HFF-Myc (cell line): Measurements from ENCODE around the gene SRGAP3.
A peak's percentile ranks its signal among the peaks of the same experiment; 100 is the strongest.

Experiments
- DNase-seq: peaks from one replicate; pipeline ENCODE4 v3.0.0-alpha.2; 2011; ENCODE audit warnings: low read depth; ENCODE audit errors: extremely low read depth
- H3K4me3 ChIP-seq: replicated peaks from 2 replicates; pipeline ENCODE4 v1.5.1; 2011; ENCODE audit warnings: low read depth, mild to moderate bottlenecking, control low read depth, low read length
- TF ChIP-seq, protein P1 (sequence below): IDR thresholded peaks from 2 replicates; pipeline ENCODE4 v1.5.1; 2012; ENCODE audit warnings: mild to moderate bottlenecking, low read depth, low read length, control low read depth; ENCODE audit errors: missing control alignments

SRGAP3 gene

DNA sequence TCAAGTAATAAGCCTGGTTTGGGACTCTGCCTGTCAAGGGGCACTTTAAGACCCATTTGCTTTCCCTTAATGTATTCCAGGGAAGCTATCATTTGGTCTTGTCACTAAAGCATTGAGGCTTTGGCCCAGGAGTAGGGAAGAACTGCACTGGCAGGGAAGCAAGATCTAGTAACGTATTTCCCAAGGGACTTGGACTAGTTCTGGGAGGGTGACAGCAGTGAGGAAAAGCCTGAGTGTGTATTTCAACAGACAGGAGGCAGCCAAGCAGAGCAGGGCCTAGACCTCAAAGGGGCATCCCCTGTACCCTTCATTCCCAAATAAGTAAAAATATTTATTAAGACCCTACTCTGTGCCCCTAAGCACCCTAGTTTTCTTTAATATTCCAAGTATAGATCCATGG is 92.8 kb downstream of the SRGAP3 start:
- no peak for DNase-seq
- no peak overlapping the region for H3K4me3 ChIP-seq
- TF ChIP-seq, protein P1, sequence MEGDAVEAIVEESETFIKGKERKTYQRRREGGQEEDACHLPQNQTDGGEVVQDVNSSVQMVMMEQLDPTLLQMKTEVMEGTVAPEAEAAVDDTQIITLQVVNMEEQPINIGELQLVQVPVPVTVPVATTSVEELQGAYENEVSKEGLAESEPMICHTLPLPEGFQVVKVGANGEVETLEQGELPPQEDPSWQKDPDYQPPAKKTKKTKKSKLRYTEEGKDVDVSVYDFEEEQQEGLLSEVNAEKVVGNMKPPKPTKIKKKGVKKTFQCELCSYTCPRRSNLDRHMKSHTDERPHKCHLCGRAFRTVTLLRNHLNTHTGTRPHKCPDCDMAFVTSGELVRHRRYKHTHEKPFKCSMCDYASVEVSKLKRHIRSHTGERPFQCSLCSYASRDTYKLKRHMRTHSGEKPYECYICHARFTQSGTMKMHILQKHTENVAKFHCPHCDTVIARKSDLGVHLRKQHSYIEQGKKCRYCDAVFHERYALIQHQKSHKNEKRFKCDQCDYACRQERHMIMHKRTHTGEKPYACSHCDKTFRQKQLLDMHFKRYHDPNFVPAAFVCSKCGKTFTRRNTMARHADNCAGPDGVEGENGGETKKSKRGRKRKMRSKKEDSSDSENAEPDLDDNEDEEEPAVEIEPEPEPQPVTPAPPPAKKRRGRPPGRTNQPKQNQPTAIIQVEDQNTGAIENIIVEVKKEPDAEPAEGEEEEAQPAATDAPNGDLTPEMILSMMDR, result no peak

DNA sequence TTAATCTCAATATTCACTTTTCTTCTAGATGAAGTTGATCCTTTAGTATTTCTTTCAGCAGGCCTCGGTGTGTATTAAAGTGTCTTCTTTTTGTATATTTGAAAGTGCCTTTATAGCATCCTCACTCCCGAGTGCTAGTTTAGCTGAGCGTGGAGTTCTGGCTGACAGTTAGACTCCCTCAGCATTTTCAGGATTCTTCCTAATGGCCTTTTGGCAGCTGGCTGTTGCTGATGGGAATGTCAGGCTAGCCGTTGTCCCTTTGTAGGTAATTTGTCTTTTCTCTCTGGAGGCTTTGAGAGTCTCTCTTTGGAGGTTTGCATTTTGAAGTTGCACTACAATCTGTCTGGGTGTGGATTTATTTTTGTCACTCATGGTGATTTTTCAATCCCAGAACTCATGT is 94.4 kb downstream of the SRGAP3 start:
- no peak for DNase-seq
- TF ChIP-seq, protein P1, result no peak
- H3K4me3 ChIP-seq, result no peak overlapping the region

DNA sequence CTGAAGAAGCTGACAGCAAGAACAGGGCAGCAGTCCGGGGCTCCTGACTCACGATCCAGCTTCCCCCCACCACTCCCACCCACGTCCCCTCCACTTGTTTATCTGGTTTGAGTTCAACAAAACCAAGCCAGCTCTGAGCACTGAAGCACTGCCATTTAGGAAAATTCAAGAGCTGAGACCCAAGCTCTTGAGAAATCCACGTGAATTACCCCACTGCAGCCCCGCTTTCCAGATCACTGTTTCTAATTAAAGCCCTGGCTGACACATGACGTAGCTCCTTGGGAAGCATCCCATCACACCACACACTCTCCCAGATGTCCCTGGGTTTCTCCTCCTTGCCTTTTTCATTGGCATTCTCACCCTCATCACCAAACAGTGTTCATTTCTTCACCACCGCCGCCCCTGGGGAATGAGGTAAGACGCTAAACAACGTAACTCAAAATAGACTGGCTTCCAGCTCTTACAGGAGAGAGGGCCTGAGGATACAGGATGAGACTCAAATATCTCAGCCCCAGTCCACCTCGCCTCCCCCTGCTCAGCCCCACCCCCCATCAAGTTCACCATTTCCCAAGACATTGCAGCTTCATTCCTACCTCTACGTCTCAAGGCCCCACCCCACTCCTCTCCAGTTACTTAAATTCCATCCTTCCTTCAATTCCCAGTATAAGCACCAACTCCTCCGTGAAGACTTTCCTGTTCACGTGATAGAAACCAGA is 95.4 kb downstream of the SRGAP3 start:
- H3K4me3 ChIP-seq, result no peak overlapping the region
- peak; percentile 82 for DNase-seq
- TF ChIP-seq, protein P1, result no peak

DNA sequence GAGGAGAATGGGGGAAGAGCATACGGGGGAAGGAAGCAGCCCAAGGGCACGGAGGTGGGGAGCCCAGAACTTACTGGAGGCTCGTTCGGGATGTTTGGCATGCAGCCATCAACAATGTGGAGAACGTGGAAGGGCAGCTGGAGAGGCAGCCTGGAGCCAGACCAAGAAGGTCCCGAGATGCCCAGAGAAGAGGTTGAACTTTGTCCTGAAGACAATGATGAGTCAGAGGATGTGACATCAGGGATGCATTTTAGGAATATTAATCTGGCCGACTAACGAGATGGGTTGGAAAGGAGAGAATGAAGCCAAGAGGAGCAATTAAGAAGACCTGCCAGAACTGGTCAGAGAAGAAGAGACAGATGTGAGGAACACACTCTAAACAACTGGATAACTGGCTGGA is 98.2 kb downstream of the SRGAP3 start:
- TF ChIP-seq, protein P1, result no peak
- H3K4me3 ChIP-seq, result no peak overlapping the region
- peak; percentile 24 for DNase-seq

DNA sequence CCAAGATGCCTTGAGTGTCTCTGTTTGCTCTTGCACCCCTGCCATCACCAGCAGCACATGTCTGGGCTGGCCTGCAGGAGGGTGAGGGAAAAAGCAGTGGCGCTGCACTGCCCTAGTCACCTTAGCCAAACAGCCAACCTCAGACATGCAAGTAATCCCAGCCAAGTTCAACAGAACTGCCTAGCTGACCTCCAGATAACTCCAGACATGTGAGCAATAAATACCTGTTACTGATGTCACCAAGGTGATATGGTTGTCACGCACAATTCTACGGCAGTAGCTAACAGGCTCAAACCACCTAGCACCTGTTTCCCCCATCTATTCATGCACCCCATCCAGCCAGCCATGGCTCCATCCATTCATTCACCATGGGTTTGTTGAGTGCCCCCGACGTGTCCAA is 99.9 kb downstream of the SRGAP3 start:
- TF ChIP-seq, protein P1, result no peak
- no peak overlapping the region for H3K4me3 ChIP-seq
- no peak for DNase-seq

DNA sequence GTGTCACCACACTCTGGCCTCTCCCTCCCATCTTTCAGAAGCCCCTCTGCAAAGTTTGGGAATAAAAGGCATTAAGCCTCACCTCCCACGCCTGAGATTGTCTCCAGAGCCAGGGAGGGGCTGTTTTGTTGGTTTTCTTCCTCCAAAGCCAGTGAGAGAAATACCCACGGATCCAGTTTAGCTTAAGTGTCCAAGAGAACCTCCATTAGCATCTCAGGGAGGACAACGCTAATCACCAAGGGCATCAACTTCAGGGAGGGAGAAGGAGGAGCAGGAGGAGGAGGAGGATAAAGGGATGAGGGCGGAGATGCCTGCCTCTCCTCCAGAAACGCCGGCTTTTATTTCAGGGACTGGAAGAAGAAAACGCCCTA is 101.6 kb downstream of the SRGAP3 start:
- H3K4me3 ChIP-seq, result no peak overlapping the region
- TF ChIP-seq, protein P1, result no peak
- no peak for DNase-seq
